Measurements from ENCODE around the gene INTS11. TPM values are rescaled to one million over a fixed set of nuclear protein-coding genes. Genes with fewer than 3 reads are reported as not detected.

INTS11 gene
- total and polyA plus RNA-seq, 9 of the 15 experiments (the other 6 are each of a cell fraction or from before 2014, with no cell fraction given) = 3.6 to 183 (median 110) TPM

- peak; percentile 26; the same call in 1 of the 2 replicates for TF ChIP-seq REST (IDR thresholded peaks at IDR 0.05; ENCODE audit: borderline replicate concordance)
- peak; percentile 86 for TF ChIP-seq REST (CRISPR knock-in tag; IDR thresholded peaks at IDR 0.05; ENCODE audit: low read depth)
- no peak for TF ChIP-seq SP1 (CRISPR knock-in tag; IDR thresholded peaks at IDR 0.05)
- no peak for TF ChIP-seq E2F4 (CRISPR knock-in tag; IDR thresholded peaks at IDR 0.05; ENCODE audit: low read depth)
- no peak for TF ChIP-seq CREB3 (tag; conservative IDR thresholded peaks at IDR 0.05; ENCODE audit: low read depth)
- TF ChIP-seq ZFP36 (IDR thresholded peaks at IDR 0.05; ENCODE audit: low read depth, low read length, partially characterized antibody) = no peak
- TF ChIP-seq ERF (CRISPR knock-in tag; IDR thresholded peaks at IDR 0.05) = peak; percentile 95
- TF ChIP-seq AFF1 (IDR thresholded peaks at IDR 0.05; ENCODE audit: low read depth in 1 of 2, partially characterized antibody in 2 of 2) = no peak
- no peak for TF ChIP-seq HDAC8 (tag; IDR thresholded peaks at IDR 0.05)
- peak; percentile 33; the same call in 1 of the 2 replicates for TF ChIP-seq DEAF1 (CRISPR knock-in tag; IDR thresholded peaks at IDR 0.05)
Measured at GRCh38 chr1:1349256-1350012, 25.0 kb upstream of the INTS11 start, which contains the start of gene DVL1 (continued).

All from K562 (cell line).